Duodenal mucosa (tissue), 2 donors: Measurements from ENCODE around the gene BMPR1B.

ENCODE experiments used
- H3K27ac ChIP-seq: one replicate; pipeline ENCODE4 v1.7.0; 2013; ENCODE audit warnings: low read depth, low read length
- H3K27me3 ChIP-seq, 2 donors: one replicate each; pipeline ENCODE4 v1.7.0; 2013; ENCODE audit warnings: low read length in 2 of 2, control low read depth in 1 of 2; ENCODE audit not compliant: insufficient read depth in 2 of 2, control insufficient read depth in 1 of 2
- H3K36me3 ChIP-seq, 2 donors: one replicate each; pipeline ENCODE4 v1.7.0; 2013; ENCODE audit warnings: low read length in 2 of 2, control low read depth in 1 of 2; ENCODE audit not compliant: insufficient read depth in 2 of 2, control insufficient read depth in 1 of 2
- H3K4me1 ChIP-seq, 2 donors: one replicate each; pipeline ENCODE4 v1.7.0; 2013; ENCODE audit warnings: low read length in 2 of 2, control low read depth in 1 of 2; ENCODE audit not compliant: insufficient read depth in 2 of 2, control insufficient read depth in 1 of 2
- H3K4me3 ChIP-seq, 2 donors: one replicate each; pipeline ENCODE4 v1.7.0; 2013; ENCODE audit warnings: low read length in 2 of 2, low read depth in 1 of 2
- H3K9ac ChIP-seq, 2 donors: one replicate each; pipeline ENCODE4 v1.7.0; 2013; ENCODE audit warnings: low read length in 2 of 2, low read depth in 1 of 2
- H3K9me3 ChIP-seq, 2 donors: one replicate each; pipeline ENCODE4 v1.7.0; 2013; ENCODE audit warnings: low read length in 2 of 2, control low read depth in 1 of 2; ENCODE audit not compliant: control insufficient read depth in 1 of 2

Gene BMPR1B

DNA sequence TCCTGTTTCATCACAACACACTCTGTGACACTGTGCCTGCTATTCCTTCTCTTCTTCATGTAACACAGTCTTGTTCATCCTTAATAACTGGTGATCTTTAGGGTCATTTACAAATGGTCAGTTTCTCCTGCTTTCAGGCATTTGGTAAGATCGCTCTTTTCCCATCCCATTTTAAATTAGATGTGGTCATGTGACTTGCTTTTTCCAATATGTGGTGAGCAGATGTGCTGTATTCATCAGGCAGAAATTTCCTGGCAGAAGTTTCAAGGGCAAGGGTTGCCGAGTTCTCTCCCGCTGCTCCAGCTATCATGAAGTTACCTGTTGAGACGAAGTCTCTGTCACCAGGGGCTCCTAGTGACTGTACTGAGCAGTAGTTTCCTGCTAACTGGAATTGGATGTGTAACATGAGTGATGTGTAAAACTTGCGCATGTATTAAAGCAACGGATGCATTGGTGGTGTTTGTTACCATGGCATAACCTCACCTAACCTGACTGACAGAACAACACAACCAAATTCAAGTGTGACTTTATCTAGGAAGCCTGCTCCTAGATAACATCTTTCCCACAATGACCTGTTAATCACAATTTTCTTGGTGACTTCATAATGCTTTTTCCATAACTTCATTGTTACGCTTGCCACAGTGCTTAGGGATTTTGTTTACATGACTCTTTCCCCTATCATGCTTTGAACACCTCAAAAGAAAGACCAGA lies 29.5 kb upstream of the BMPR1B start:
- H3K9me3 ChIP-seq = no peaks in the 10 kb centered on the region
- peaks cover 0 to 2% of the 10 kb centered on the region in 2 donors for H3K27me3 ChIP-seq
- no peak overlapping the region for H3K27ac ChIP-seq
- H3K4me1 ChIP-seq = no peaks in the 10 kb centered on the region
- no peak overlapping the region for H3K9ac ChIP-seq
- H3K36me3 ChIP-seq = no peaks in the 10 kb centered on the region
- H3K4me3 ChIP-seq = no peak overlapping the region

- H3K9me3 ChIP-seq = no peaks in the 10 kb centered on the region
- no peaks in the 10 kb centered on the region for H3K4me1 ChIP-seq
- H3K4me3 ChIP-seq = no peak overlapping the region
- no peaks in the 10 kb centered on the region for H3K36me3 ChIP-seq
- H3K27me3 ChIP-seq = no peaks in the 10 kb centered on the region
- H3K27ac ChIP-seq = no peak overlapping the region
- H3K9ac ChIP-seq = no peak overlapping the region
Measured at GRCh38 chr4:94732358-94732698, 25.4 kb upstream of the BMPR1B start.

DNA sequence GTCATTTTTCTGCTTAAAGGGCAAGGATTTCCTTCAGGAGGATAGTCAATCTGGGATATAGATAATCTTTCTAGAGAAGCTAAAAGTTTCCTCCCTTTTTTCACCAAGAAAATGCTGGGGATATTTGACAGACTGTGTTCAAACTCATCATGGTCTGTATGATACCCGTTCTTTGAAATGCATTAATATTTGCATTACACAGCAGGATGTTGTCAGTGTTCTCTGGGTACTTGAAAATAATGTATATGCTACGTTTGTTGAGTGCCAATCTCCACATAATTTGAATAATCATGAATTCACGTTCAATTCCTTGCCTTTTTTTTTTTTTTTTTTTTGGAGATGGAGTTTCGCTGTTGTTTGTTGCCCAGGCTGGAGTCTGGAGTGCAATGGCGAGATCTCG lies 18.0 kb upstream of the BMPR1B start:
- Histone ChIP-seq H3K9me3 (no peaks in the 10 kb centered on the region), H3K36me3 (no peaks in the 10 kb centered on the region), H3K27ac (no peak overlapping the region), H3K27me3 (peaks cover 0 to 5% of the 10 kb centered on the region in 2 donors), H3K4me3 (no peak overlapping the region), H3K9ac (no peak overlapping the region), H3K4me1 (no peaks in the 10 kb centered on the region)

DNA sequence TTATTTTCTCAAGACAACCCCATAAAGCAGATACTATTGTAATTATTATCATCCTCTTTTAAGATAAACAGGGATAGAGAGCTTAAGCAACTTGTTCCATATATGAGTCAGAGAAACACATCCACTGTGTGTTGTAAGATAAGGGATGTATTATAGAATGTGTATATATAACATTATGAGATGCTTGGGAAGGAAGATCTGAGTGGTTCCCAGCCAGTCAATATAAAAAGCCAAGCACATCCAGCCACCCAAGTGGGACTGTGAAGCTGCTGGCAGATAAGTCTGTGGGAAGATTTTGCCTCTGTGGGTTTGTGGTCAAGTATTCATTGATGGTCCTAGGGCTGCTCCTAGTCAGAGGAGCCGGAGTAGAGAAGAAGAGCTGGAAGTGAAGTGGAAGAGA lies 16.5 kb upstream of the BMPR1B start:
- no peaks in the 10 kb centered on the region for H3K4me1 ChIP-seq
- no peak overlapping the region for H3K27ac ChIP-seq

GRCh38 chr4:94743838-94744237 lies 13.9 kb upstream of the BMPR1B start:
- Histone ChIP-seq H3K9ac (no peak overlapping the region), H3K27ac (no peak overlapping the region), H3K27me3 (peaks cover 0 to 5% of the 10 kb centered on the region in 2 donors), H3K4me3 (no peak overlapping the region), H3K9me3 (no peaks in the 10 kb centered on the region), H3K36me3 (no peaks in the 10 kb centered on the region), H3K4me1 (no peaks in the 10 kb centered on the region)

More for the DNA sequence above, 16.5 kb upstream of the BMPR1B start:
- Histone ChIP-seq H3K4me3 (no peak overlapping the region), H3K9me3 (no peaks in the 10 kb centered on the region), H3K9ac (no peak overlapping the region), H3K27me3 (peaks cover 0 to 5% of the 10 kb centered on the region in 2 donors), H3K36me3 (no peaks in the 10 kb centered on the region)

- no peaks in the 10 kb centered on the region for H3K4me1 ChIP-seq
- no peaks in the 10 kb centered on the region for H3K36me3 ChIP-seq
- H3K9ac ChIP-seq = no peak overlapping the region
- H3K27me3 ChIP-seq = peaks cover 0 to 5% of the 10 kb centered on the region in 2 donors
- H3K27ac ChIP-seq = no peak overlapping the region
- no peaks in the 10 kb centered on the region for H3K9me3 ChIP-seq
- no peak overlapping the region for H3K4me3 ChIP-seq
Measured at GRCh38 chr4:94744850-94745249, 12.9 kb upstream of the BMPR1B start.

GRCh38 chr4:94746746-94747145 lies 11.0 kb upstream of the BMPR1B start:
- H3K4me1 ChIP-seq = no peaks in the 10 kb centered on the region
- H3K36me3 ChIP-seq = no peaks in the 10 kb centered on the region
- no peaks in the 10 kb centered on the region for H3K27me3 ChIP-seq
- no peak overlapping the region for H3K4me3 ChIP-seq
- H3K9ac ChIP-seq = no peak overlapping the region
- H3K9me3 ChIP-seq = no peaks in the 10 kb centered on the region
- no peak overlapping the region for H3K27ac ChIP-seq

GRCh38 chr4:94758141-94758699 lies 465 bp downstream of the BMPR1B start:
- Histone ChIP-seq H3K9me3 (no peaks in the 10 kb centered on the region), H3K9ac (no peak overlapping the region), H3K27ac (no peak overlapping the region), H3K27me3 (peaks cover 63 to 66% of the 10 kb centered on the region in 2 donors), H3K4me3 (peak overlapping the region in 1 of 2 donors; percentile 48), H3K36me3 (no peaks in the 10 kb centered on the region), H3K4me1 (peaks cover 3 to 7% of the 10 kb centered on the region in 2 donors)

DNA sequence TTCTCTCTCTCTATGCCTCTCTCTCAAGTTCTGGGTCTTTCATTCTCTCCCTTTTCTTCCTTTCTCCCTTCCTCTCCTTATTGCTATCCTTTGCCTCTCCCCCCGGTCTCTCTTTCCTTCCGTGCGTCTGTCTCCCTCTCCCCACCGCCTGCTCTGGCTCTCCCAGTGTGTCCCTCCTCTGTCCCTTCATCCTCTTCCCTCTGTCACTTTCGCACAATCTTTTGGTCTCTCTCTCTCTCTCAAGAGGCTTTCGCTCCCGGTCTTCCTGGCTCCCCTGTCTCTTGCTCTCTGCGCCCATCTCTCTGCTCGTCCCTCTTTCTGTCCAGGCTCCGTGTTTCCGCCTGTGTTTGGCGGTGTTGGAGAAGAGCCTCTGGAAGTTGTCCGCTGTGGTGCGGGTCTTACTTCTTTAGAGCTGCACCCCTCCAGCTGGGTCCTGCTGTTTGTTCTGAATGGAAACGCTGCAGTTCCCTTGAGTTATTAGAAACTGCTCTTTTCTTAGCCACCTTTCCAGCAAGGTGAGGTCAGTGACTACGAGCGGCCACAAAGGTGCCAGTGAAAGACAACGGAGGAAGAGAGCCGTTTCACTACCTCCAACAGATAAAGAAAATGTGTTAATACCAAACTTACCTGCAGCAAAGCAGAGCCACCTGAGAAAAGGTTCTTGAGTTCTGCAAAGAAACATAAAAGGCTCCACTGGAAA lies 1.1 kb downstream of the BMPR1B start:
- peaks cover 3 to 7% of the 10 kb centered on the region in 2 donors for H3K4me1 ChIP-seq
- H3K36me3 ChIP-seq = no peaks in the 10 kb centered on the region
- peaks cover 65 to 66% of the 10 kb centered on the region in 2 donors for H3K27me3 ChIP-seq
- no peak overlapping the region for H3K9ac ChIP-seq
- no peak overlapping the region for H3K27ac ChIP-seq
- H3K9me3 ChIP-seq = no peaks in the 10 kb centered on the region
- H3K4me3 ChIP-seq = peak overlapping the region in 1 of 2 donors; percentile 48

DNA sequence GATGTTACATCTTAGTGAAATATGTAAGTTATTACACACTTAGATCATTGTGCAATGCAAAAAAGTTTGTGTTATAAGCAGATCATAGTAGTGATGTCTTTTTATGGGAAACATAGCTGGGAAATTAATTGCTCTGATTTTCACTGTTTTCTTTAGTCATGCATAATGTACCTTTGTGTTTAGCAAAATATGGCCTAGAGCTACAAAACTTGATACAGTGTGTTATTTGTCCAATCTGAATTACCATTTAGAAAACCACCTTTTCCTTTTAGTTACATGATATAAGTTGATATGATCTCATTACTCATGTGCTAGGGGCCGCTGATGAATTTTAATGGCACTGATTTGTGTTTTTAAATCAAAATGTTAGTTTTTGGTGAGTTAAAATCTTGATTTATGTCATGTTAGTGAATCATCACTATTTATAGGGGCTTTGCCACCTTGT lies 2.0 kb downstream of the BMPR1B start:
- Histone ChIP-seq H3K27me3 (peaks cover 61 to 65% of the 10 kb centered on the region in 2 donors), H3K27ac (no peak overlapping the region), H3K4me1 (peaks cover 3 to 7% of the 10 kb centered on the region in 2 donors), H3K9me3 (no peaks in the 10 kb centered on the region), H3K9ac (no peak overlapping the region), H3K36me3 (no peaks in the 10 kb centered on the region), H3K4me3 (no peak overlapping the region)
